CD4-positive, alpha-beta T cell treated with Interleukin-2 at 100 ng/mL for 4 hours (primary cell): Measurements from ENCODE around the gene CARS2.

Experiments
- DNase-seq: peaks from one replicate; pipeline ENCODE4 v3.0.0-alpha.2; 2020; ENCODE audit warnings: low spot score

The CARS2 gene

DNA sequence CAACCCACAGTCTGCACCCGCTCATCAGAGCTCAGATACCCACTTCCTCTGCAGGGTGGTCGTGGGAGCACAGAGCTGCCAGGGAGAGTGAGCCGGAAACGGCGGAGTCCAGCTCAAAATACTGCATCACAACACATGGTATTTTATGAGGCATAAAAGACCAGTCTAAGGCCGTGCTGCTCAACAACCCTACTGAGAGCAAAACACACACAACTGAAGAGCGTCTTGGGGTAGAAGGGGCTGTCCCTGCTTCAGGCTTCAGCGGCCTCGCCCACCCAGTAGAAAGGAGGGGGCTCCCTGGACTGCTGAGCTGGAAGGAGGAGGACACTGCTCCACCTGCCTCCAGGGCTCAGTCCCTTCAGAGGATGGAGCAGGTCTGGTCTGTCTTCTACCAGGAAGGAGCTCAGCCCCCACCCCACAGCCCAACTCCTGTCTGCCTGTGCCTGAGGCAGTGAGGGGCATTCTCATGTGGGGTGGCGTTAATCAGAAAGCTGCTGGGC, 53.6 kb downstream of the CARS2 start:
- DNase-seq, result no peak

- DNase-seq, result no peak
These were observed 54.1 kb downstream of the CARS2 start for GRCh38 chr13:110651726-110652230.

DNA sequence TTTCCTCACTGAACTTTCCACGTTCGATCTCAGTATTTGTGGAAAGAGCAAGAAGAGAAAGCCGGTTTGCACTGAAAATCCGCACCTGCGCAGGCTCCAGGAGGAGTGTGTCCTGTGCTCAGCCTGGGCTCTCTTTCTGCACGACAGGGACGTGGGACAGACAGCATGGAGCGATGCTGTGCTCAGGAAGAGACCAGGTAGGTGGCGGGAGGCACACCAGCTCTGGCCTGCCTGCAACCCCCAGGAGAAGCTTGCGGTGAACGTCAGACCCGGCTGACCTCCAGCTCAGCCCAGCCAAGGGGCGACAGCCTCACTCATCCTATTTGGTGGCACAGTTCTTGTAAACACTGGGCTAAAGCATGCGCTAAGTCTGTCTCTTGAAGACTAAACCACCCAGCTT, 54.6 kb downstream of the CARS2 start:
- no peak for DNase-seq

GRCh38 chr13:110650436-110650835, 55.5 kb downstream of the CARS2 start:
- DNase-seq, result no peak

GRCh38 chr13:110649551-110649950, 56.4 kb downstream of the CARS2 start:
- DNase-seq, result no peak

- no peak for DNase-seq
These were observed 57.0 kb downstream of the CARS2 start for GRCh38 chr13:110648848-110649421.

DNA sequence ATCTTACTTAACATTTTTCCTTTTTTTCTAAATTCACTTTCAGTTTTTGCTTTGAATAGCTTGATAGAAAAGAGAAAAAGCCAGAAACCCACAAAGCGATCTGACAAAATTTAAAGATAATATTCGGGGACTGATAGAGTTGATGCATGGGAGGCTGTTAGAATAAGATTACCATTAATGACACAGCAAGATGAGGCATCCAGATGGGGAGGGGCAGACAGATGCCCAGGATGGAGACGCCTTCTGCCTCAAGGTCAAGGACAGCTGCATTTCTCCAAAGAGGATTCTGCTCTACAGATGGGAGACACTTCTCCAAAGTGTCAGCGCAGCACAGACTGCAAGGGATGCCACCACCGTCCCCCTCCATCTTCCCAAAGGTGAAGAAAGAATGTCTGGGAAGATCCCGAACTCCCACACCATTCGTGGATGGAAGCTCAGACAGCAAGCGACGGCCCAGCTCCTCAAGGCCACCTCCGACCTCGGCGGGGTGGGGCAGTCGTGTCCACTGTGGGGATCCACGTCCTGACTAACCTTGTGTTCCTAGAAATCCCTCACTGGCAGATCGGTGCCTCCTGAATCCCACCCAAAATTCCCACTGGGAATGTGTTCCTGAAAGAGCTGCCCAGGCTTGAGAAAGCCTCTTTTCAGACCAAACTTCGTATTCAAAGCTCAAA, 57.6 kb downstream of the CARS2 start:
- DNase-seq, result no peak

- no peak for DNase-seq
These were observed 58.6 kb downstream of the CARS2 start for GRCh38 chr13:110647365-110647737.

- DNase-seq, result no peak
These were observed 59.2 kb downstream of the CARS2 start for GRCh38 chr13:110646442-110647364.

DNA sequence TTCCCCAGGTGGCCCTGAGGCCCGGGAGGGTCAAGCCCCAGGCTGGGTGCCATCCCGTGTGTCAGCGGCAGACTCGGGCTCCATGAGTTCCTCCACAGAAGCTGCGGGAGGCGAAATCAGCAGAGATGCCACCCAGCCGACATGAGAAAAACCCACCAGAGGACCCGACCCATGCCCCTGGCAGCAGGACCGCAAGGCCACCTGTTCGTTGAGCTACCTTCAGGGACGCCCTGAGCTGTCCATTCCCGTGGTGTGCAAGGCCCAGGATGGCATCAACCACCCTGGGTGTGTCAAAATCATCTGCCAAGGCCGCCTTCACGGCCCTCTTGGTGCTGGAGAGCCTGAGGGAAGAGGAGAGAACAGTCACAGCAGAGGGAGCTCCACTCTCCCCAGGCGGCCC, 60.2 kb downstream of the CARS2 start:
- no peak for DNase-seq

- DNase-seq, result peak; percentile 35
These were observed 60.9 kb downstream of the CARS2 start for GRCh38 chr13:110644892-110645521.

DNA sequence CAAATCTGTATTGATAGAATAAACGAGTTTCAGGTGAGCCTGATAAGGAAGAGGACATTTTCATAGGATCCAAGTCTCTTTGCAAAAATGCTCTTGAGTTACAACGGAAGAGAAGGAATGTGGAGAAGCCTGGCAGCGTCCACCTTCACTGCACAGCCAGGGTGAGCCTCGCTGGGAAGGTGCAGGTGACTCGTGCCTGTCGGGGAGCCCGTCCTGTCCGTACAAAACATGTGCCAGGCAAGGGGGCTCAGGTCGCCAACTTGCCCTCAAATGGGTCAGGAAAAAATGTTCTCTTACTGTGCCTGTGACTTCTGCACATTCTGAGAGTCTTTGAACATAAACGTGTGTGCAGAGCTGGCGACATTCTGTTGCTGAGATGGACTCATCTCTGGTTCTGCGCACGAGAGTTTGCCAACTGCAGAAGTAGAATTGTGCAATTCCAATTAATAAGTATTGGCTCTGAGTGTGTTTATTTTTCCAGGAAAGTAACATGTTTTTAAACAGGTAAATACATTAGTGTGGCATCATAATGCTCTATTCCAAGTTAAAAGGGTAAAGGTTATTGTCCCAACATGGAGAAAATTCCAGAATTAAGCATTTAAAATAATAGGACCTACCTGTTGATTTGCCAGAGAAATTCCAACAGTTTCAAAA, 62.0 kb downstream of the CARS2 start:
- no peak for DNase-seq

- no peak for DNase-seq
These were observed 62.6 kb downstream of the CARS2 start for GRCh38 chr13:110643324-110643723.

GRCh38 chr13:110642291-110642981, 63.5 kb downstream of the CARS2 start:
- DNase-seq, result no peak

GRCh38 chr13:110641055-110642015, 64.6 kb downstream of the CARS2 start:
- DNase-seq, result no peak

GRCh38 chr13:110640591-110641029, 65.3 kb downstream of the CARS2 start:
- DNase-seq, result no peak

DNA sequence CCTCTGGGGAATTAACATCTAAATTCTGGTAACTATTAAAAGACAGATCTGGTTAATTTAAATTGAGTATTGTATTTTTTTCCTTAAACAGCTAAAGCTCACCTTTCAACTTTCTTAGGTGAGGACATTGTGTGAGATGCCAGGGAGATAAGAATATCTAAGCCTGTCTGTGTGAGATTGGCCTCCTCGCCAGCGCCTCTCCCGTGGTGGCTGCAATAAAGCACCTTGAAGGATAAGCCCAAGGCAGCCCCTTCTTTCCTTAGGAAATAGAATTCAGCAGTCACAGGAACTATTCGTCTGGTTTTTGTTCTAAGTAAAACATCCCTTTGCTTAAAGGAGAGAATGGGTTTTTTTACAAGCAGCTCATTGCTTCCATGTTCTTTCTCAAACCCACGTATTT, 66.0 kb downstream of the CARS2 start:
- DNase-seq, result no peak

GRCh38 chr13:110638814-110639806, 66.8 kb downstream of the CARS2 start:
- no peak for DNase-seq

DNA sequence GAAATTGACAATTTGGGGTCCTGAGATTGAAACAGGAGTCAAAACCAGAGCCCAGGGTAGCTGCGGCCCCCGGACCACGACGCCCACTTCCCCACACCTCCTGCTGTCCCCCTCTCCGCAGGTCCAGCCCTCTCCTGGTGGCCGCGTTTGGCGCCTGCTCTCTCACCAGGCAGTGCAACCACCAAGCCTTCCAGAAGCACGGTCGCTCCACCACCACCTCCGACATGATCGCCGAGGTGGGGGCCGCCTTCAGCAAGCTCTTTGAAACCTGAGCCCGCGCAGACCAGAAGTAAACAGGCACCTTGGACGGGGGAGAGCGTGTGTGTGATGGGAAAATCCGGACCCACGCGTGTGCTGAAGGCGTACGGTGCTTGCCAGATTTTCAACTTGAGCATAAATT, 67.7 kb downstream of the CARS2 start:
- DNase-seq, result no peak
